Measurements from ENCODE around the gene WDR45B. TPM values are rescaled to one million over a fixed set of nuclear protein-coding genes. Genes with fewer than 3 reads are reported as not detected.

The WDR45B gene
- total RNA-seq, 2 experiments from 2014 or later = 61.7 to 81.9 TPM

DNA sequence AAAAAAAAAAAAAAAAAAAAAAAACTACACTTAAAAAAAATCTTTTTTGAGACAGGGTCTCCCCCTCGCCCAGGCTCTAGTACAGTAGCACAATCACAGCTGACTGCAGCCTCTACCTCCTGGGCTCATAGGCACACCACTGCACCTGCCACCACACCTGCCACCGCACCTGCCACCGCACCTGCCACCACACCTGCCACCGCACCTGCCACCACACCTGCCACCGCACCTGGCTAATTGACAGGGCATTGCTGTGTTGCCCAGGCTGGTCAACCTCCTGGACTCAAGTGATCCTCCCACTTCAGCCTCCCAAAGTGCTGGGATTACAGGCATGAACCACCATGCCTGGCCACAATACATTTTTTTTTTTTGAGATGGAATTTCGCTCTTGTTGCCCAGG, 17.6 kb upstream of the WDR45B start:
- peaks cover 6% of the 10 kb centered on the region for H3K4me1 ChIP-seq (ENCODE audit: insufficient read depth, low read length, poor library complexity, severe bottlenecking)
- ChIA-PET POLR2A (interaction anchor here (0.6 kb wide), 1 partner anchor 35 kb away, joined by 4 read pairs; no protein-coding TSS in a partner anchor), CTCF (ENCODE audit: unreplicated experiment) (no interaction called here)
- H3K9me2 ChIP-seq (ENCODE audit: insufficient read depth, low read length) = no peaks in the 10 kb centered on the region
- no peaks in the 10 kb centered on the region for H3K79me2 ChIP-seq (ENCODE audit: insufficient read depth, low read depth, low read length)
- no peaks in the 10 kb centered on the region for H3K36me3 ChIP-seq (ENCODE audit: insufficient read depth, low read length)
- no peak overlapping the region for H2AFZ ChIP-seq (ENCODE audit: low read length)
- H4K20me1 ChIP-seq (ENCODE audit: insufficient read depth, low read length) = no peaks in the 10 kb centered on the region
- no peak for DNase-seq (ENCODE audit: low spot score)
- TF ChIP-seq, protein P1, sequence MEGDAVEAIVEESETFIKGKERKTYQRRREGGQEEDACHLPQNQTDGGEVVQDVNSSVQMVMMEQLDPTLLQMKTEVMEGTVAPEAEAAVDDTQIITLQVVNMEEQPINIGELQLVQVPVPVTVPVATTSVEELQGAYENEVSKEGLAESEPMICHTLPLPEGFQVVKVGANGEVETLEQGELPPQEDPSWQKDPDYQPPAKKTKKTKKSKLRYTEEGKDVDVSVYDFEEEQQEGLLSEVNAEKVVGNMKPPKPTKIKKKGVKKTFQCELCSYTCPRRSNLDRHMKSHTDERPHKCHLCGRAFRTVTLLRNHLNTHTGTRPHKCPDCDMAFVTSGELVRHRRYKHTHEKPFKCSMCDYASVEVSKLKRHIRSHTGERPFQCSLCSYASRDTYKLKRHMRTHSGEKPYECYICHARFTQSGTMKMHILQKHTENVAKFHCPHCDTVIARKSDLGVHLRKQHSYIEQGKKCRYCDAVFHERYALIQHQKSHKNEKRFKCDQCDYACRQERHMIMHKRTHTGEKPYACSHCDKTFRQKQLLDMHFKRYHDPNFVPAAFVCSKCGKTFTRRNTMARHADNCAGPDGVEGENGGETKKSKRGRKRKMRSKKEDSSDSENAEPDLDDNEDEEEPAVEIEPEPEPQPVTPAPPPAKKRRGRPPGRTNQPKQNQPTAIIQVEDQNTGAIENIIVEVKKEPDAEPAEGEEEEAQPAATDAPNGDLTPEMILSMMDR (conservative IDR thresholded peaks at IDR 0.05; ENCODE audit: low read length) = no peak
- no peak for TF ChIP-seq EZH2phosphoT487 (IDR thresholded peaks at IDR 0.05; ENCODE audit: borderline replicate concordance, low read depth, low read length)
- H3K27ac ChIP-seq (ENCODE audit: low read depth, low read length, poor library complexity, severe bottlenecking) = no peak overlapping the region
- BruUV-seq (replicated peaks) = no TSS peak
- intact Hi-C loops (cut with micrococcal nuclease; ENCODE audit: unreplicated experiment) = loop anchor here (5.0 kb wide), 1 partner anchor 81 kb away; no protein-coding TSS in a partner anchor
- no peaks in the 10 kb centered on the region for H3K9me3 ChIP-seq (ENCODE audit: low read length)
- H3K4me3 ChIP-seq (ENCODE audit: low read depth, low read length, poor library complexity, severe bottlenecking) = no peak overlapping the region
- no peak overlapping the region for H3K4me2 ChIP-seq (ENCODE audit: low read length)

DNA sequence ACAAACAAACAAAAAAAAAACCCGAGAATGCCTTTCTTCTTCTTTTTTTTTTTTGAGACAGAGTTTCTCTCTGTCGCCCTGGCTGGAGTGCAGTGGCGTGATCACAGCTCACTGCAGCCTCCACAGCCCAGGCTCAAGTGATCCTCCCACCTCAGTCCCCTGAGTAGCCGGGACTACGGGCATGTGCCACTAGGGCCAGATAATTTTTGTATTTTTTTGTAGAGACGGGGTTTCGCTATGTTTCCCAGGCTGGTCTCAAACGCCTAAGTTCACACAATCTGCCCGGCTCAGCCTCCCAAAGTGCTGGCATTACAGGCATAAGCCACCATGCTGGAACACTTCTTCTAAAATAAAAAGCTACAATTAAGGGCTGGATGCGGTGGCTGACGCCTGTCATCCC, 17.0 kb upstream of the WDR45B start:
- CTCF ChIA-PET (ENCODE audit: unreplicated experiment) = no interaction called here
- POLR2A ChIA-PET = interaction anchor here (0.6 kb wide), 1 partner anchor 34 kb away, joined by 4 read pairs; no protein-coding TSS in a partner anchor

DNA sequence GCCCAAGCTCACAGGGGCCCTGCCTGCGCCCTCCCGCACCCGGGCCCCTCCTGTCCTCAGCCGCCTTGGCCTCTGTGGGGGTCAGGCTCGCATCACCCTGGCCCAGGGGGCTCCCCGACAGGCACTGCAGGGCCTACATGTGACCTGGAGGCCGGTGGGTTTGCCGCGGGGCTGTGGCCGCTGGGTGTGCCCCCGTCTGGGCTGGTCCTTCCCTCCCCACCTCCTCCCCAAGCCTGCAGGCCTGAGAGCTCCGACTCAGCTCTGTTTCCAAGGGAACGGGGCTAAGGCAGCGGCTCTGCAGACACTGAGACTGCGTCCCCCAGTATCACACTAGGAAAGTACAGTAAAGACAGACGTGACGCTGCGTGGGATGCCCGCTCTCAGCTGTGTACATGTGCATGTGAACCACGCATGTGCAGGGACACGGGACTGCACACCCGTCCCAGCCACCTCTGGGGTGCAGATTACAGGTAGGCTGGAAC, 16.5 kb upstream of the WDR45B start:
- Histone ChIP-seq H3K4me2 (ENCODE audit: low read length) (no peak overlapping the region), H2AFZ (ENCODE audit: low read length) (no peak overlapping the region), H3K27ac (ENCODE audit: low read depth, low read length, poor library complexity, severe bottlenecking) (no peak overlapping the region), H3K36me3 (ENCODE audit: insufficient read depth, low read length) (no peaks in the 10 kb centered on the region), H3K79me2 (ENCODE audit: insufficient read depth, low read depth, low read length) (no peaks in the 10 kb centered on the region), H3K4me3 (ENCODE audit: low read depth, low read length, poor library complexity, severe bottlenecking) (no peak overlapping the region), H4K20me1 (ENCODE audit: insufficient read depth, low read length) (no peaks in the 10 kb centered on the region), H3K4me1 (ENCODE audit: insufficient read depth, low read length, poor library complexity, severe bottlenecking) (peaks cover 6% of the 10 kb centered on the region), H3K9me2 (ENCODE audit: insufficient read depth, low read length) (no peaks in the 10 kb centered on the region), H3K9me3 (ENCODE audit: low read length) (no peaks in the 10 kb centered on the region)
- POLR2A ChIA-PET = no interaction called here
- CTCF ChIA-PET (ENCODE audit: unreplicated experiment) = no interaction called here
- no TSS peak for BruUV-seq (replicated peaks)
- intact Hi-C loops (cut with micrococcal nuclease; ENCODE audit: unreplicated experiment) = loop anchor here (5.0 kb wide), 1 partner anchor 83 kb away; no protein-coding TSS in a partner anchor
- no peak for DNase-seq (ENCODE audit: low spot score)
- TF ChIP-seq, protein P1 (conservative IDR thresholded peaks at IDR 0.05; ENCODE audit: low read length) = no peak
- TF ChIP-seq EZH2phosphoT487 (IDR thresholded peaks at IDR 0.05; ENCODE audit: borderline replicate concordance, low read depth, low read length) = no peak

More for the DNA sequence above, 17.0 kb upstream of the WDR45B start:
- no peak overlapping the region for H3K4me3 ChIP-seq (ENCODE audit: low read depth, low read length, poor library complexity, severe bottlenecking)
- H3K27ac ChIP-seq (ENCODE audit: low read depth, low read length, poor library complexity, severe bottlenecking) = no peak overlapping the region
- H2AFZ ChIP-seq (ENCODE audit: low read length) = no peak overlapping the region
- no peak overlapping the region for H3K4me2 ChIP-seq (ENCODE audit: low read length)
- TF ChIP-seq, protein P1 (conservative IDR thresholded peaks at IDR 0.05; ENCODE audit: low read length) = no peak
- no peak for TF ChIP-seq EZH2phosphoT487 (IDR thresholded peaks at IDR 0.05; ENCODE audit: borderline replicate concordance, low read depth, low read length)
- H3K9me2 ChIP-seq (ENCODE audit: insufficient read depth, low read length) = no peaks in the 10 kb centered on the region
- H3K79me2 ChIP-seq (ENCODE audit: insufficient read depth, low read depth, low read length) = no peaks in the 10 kb centered on the region
- peaks cover 6% of the 10 kb centered on the region for H3K4me1 ChIP-seq (ENCODE audit: insufficient read depth, low read length, poor library complexity, severe bottlenecking)
- H3K36me3 ChIP-seq (ENCODE audit: insufficient read depth, low read length) = no peaks in the 10 kb centered on the region
- DNase-seq (ENCODE audit: low spot score) = no peak
- intact Hi-C loops (cut with micrococcal nuclease; ENCODE audit: unreplicated experiment) = loop anchor here (5.0 kb wide), 1 partner anchor 82 kb away; no protein-coding TSS in a partner anchor
- no TSS peak for BruUV-seq (replicated peaks)
- no peaks in the 10 kb centered on the region for H4K20me1 ChIP-seq (ENCODE audit: insufficient read depth, low read length)
- H3K9me3 ChIP-seq (ENCODE audit: low read length) = no peaks in the 10 kb centered on the region
